GM13977 (cell line): ENCODE data around the gene CD84.

ENCODE experiments used
- DNase-seq: peaks from one replicate; pipeline ENCODE4 v3.0.0; 2012; ENCODE audit warnings: low spot score
- in situ Hi-C: fragments of 300-500 bp; cut with MboI; formaldehyde crosslinking; loops from one replicate; pipeline ENCODE4 v1.12.0; 2022; ENCODE audit warnings: low sequenced_read_pairs, low pct_unique_long_range_greater_than_20kb, mixed read lengths, inconsistent platforms; ENCODE audit not compliant: unreplicated experiment
- TF ChIP-seq, protein P1 (sequence below): IDR thresholded peaks from 2 replicates; pipeline ENCODE4 v1.5.1; 2012; ENCODE audit warnings: mild to moderate bottlenecking, control low read depth; ENCODE audit not compliant: insufficient read depth; ENCODE audit errors: extremely low read depth, missing control alignments

The CD84 gene

DNA sequence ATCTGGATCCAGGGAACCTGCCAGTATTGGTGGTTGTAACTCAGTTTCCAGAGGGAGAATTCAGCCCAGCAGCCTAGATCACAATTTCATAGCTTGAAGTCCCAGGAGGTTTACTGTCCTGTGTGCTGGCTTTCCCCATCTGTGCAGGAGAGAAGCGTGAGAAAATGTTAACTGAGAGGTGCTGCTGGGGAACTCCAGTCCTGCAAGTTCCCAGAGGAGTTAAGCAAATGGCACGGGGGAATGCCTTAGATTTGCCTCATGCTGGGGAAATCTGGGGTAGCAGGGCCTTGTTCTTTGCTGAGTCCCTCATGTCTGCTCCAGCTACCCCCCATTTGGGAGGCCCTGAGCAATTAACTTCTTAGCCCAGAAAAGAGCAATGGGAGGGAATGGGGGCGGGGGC lies 31.1 kb downstream of the CD84 start:
- peak; percentile 59 for DNase-seq
- TF ChIP-seq, protein P1, sequence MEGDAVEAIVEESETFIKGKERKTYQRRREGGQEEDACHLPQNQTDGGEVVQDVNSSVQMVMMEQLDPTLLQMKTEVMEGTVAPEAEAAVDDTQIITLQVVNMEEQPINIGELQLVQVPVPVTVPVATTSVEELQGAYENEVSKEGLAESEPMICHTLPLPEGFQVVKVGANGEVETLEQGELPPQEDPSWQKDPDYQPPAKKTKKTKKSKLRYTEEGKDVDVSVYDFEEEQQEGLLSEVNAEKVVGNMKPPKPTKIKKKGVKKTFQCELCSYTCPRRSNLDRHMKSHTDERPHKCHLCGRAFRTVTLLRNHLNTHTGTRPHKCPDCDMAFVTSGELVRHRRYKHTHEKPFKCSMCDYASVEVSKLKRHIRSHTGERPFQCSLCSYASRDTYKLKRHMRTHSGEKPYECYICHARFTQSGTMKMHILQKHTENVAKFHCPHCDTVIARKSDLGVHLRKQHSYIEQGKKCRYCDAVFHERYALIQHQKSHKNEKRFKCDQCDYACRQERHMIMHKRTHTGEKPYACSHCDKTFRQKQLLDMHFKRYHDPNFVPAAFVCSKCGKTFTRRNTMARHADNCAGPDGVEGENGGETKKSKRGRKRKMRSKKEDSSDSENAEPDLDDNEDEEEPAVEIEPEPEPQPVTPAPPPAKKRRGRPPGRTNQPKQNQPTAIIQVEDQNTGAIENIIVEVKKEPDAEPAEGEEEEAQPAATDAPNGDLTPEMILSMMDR: no peak
- in situ Hi-C loops: loop anchor here (25.0 kb wide), 1 partner anchor 111 kb away; no protein-coding TSS in a partner anchor

DNA sequence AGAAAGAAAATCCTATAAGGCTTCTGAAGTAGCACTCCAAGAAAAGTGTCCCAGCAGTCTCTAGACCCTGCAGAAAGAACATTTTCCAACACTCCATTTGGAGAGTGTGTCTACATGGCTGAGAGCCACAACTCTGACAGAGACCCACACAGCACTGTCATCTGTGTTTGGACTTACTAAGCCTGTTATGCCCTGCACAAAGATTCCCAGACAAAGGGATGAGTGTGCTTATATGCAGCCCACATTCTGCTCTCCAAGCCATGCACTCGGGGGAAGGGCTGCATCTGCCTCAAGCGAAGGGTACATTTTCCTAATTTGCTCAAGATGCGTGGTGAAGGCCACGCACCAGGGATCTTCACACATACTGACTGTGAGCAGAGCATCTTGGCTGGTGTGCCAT lies 31.9 kb downstream of the CD84 start:
- TF ChIP-seq, protein P1: no peak
- no peak for DNase-seq
- in situ Hi-C loops: loop anchor here (25.0 kb wide), 1 partner anchor 110 kb away; no protein-coding TSS in a partner anchor

DNA sequence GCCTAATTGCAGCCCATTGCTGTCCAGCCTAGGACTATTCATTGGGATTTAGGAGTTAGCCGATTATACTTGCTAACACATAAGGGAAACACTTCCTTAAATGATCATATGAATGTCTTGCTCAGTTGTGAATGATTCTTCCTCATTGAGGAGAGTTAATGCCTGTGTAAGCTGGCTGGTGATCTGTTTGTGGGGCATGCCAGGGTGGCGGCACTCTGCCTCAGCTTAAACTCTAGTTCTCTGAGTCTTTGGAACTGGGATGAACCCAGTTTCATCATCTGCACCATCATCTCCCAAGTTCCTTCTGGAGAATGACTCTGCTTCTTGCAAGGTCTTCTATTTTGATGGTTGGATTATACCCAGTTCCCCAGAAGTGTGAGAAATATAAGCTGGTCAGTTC lies 32.4 kb downstream of the CD84 start:
- DNase-seq: no peak
- in situ Hi-C loops: loop anchor here (25.0 kb wide), 1 partner anchor 110 kb away; no protein-coding TSS in a partner anchor
- TF ChIP-seq, protein P1: no peak

DNA sequence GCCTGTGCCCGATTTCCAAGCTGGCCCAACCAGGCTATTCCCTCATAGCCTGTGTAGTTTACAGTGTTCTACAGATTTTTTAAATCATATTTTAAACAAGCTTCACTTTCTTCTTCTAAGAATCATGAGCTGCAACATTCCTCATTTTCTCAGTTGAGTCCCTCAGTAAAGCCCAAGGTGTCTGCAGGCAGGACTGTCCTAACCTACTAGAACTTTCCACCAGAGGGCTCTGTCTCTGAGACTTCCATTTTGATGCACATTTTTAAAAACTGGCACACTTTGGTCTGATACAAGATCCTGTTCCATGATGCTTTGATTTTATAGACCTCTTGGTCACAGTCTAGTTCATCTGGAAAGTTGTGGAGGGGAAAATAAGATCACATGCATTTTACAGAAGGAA lies 34.6 kb downstream of the CD84 start:
- in situ Hi-C loops: loop anchor here (25.0 kb wide), 1 partner anchor 107 kb away; no protein-coding TSS in a partner anchor
- DNase-seq: no peak
- TF ChIP-seq, protein P1: peak; percentile 56

DNA sequence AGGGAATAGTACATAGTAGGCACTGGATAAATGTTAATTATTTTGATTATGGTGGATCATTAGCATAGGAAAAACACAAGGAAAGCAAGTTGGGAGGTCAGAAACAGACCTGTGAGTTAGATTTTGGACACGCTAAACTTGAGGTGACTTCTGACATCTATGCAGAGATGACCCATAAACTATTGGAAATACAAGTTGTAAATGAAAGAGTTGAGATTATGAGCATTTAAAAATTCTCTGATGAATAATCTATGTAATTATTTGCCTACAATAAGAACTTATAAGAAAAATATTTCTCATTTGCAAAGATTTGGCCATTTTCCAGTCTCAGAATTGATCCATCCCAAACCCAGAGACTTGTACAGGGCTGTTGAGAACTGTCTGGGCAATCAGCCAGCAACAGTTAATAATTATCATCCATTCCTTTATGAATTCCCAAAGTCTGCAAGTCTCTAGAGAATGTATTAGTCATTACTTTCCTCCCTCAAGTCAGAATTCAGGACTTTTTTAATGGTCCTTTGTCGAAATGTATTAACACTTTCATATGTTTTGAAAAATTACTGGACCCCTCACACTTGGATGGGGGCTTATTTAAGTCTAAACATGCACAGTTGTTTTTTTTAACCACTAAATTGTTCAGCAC lies 36.9 kb downstream of the CD84 start:
- TF ChIP-seq, protein P1: no peak
- in situ Hi-C loops: loop anchor here (25.0 kb wide), 1 partner anchor 105 kb away; no protein-coding TSS in a partner anchor
- DNase-seq: no peak

GRCh38 chr1:160541622-160542302 lies 37.5 kb downstream of the CD84 start:
- TF ChIP-seq, protein P1: no peak
- in situ Hi-C loops: loop anchor here (25.0 kb wide), 1 partner anchor 104 kb away; no protein-coding TSS in a partner anchor
- no peak for DNase-seq
